GM06990 (cell line): ENCODE data around the gene SFRP2.

Source experiments
- DNase-seq: peaks from one replicate; pipeline ENCODE4 v3.0.0-alpha.2; 2011; ENCODE audit not compliant: insufficient read length; ENCODE audit errors: extremely low read depth
- H3K27me3 ChIP-seq: replicated peaks from 2 replicates; pipeline ENCODE4 v1.6.0; 2011; ENCODE audit warnings: low read length; ENCODE audit not compliant: control insufficient read depth, insufficient read depth
- H3K36me3 ChIP-seq: 2 replicates; pipeline ENCODE4 v1.5.1; 2011; ENCODE audit warnings: low read length; ENCODE audit not compliant: control insufficient read depth, insufficient read depth
- H3K4me3 ChIP-seq: replicated peaks from 2 replicates; pipeline ENCODE4 v1.5.1; 2011; ENCODE audit warnings: low read depth, mild to moderate bottlenecking, control low read depth, low read length
- TF ChIP-seq, protein P1 (sequence below): IDR thresholded peaks from 2 replicates; pipeline ENCODE4 v1.5.1; 2011; ENCODE audit warnings: low read length, control low read depth, mild to moderate bottlenecking, inconsistent platforms; ENCODE audit not compliant: insufficient read depth, poor library complexity, severe bottlenecking

SFRP2 gene

GRCh38 chr4:153817466-153817865 lies 28.6 kb upstream of the SFRP2 start:
- no peak overlapping the region for H3K4me3 ChIP-seq
- no peaks in the 10 kb centered on the region for H3K27me3 ChIP-seq
- DNase-seq, result no peak
- TF ChIP-seq, protein P1, sequence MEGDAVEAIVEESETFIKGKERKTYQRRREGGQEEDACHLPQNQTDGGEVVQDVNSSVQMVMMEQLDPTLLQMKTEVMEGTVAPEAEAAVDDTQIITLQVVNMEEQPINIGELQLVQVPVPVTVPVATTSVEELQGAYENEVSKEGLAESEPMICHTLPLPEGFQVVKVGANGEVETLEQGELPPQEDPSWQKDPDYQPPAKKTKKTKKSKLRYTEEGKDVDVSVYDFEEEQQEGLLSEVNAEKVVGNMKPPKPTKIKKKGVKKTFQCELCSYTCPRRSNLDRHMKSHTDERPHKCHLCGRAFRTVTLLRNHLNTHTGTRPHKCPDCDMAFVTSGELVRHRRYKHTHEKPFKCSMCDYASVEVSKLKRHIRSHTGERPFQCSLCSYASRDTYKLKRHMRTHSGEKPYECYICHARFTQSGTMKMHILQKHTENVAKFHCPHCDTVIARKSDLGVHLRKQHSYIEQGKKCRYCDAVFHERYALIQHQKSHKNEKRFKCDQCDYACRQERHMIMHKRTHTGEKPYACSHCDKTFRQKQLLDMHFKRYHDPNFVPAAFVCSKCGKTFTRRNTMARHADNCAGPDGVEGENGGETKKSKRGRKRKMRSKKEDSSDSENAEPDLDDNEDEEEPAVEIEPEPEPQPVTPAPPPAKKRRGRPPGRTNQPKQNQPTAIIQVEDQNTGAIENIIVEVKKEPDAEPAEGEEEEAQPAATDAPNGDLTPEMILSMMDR, result no peak
- H3K36me3 ChIP-seq, result no peaks in the 10 kb centered on the region

DNA sequence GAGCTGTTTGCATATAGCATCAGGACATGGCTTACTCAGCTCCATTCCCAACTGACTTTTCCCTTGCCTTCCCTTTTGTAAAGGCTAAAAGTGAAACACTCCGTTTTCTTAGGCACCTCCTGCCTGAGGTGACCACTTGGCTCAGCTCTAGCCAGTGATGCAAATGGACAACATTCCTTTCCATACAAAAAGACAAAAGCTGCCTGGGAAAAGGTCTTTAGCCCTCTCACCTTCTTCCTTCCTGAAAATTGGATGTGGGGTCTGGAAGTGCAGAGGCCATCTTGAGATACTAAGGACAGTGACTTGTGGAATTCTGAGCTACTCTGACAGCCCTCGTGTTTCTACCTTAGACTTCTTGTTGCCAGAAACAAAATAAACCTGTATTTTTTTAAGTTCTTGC lies 27.7 kb upstream of the SFRP2 start:
- TF ChIP-seq, protein P1, result no peak

DNA sequence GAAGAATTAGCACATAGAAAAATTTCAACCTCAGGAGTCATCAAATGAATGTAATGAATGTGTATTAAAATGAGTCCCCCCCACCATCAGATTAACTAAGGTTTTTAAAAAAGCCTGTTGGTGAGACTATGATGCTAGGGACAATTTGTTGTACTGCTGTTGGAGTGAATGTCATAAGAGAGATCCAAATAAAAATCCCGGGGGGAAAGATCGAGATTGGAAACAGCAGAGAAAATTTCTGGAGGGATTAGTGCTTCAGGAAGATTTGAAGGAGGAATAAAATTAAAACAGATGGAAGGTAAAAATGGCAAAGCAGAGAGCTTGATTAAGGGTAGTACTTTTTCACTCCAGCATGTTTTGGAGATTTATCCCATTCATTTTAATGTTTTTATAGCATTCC lies 25.9 kb upstream of the SFRP2 start:
- no peaks in the 10 kb centered on the region for H3K36me3 ChIP-seq
- no peak for DNase-seq
- no peak overlapping the region for H3K4me3 ChIP-seq
- TF ChIP-seq, protein P1, result no peak
- H3K27me3 ChIP-seq, result no peaks in the 10 kb centered on the region

More for the DNA sequence above, 27.7 kb upstream of the SFRP2 start:
- no peaks in the 10 kb centered on the region for H3K27me3 ChIP-seq
- no peak overlapping the region for H3K4me3 ChIP-seq
- H3K36me3 ChIP-seq, result no peaks in the 10 kb centered on the region
- no peak for DNase-seq

DNA sequence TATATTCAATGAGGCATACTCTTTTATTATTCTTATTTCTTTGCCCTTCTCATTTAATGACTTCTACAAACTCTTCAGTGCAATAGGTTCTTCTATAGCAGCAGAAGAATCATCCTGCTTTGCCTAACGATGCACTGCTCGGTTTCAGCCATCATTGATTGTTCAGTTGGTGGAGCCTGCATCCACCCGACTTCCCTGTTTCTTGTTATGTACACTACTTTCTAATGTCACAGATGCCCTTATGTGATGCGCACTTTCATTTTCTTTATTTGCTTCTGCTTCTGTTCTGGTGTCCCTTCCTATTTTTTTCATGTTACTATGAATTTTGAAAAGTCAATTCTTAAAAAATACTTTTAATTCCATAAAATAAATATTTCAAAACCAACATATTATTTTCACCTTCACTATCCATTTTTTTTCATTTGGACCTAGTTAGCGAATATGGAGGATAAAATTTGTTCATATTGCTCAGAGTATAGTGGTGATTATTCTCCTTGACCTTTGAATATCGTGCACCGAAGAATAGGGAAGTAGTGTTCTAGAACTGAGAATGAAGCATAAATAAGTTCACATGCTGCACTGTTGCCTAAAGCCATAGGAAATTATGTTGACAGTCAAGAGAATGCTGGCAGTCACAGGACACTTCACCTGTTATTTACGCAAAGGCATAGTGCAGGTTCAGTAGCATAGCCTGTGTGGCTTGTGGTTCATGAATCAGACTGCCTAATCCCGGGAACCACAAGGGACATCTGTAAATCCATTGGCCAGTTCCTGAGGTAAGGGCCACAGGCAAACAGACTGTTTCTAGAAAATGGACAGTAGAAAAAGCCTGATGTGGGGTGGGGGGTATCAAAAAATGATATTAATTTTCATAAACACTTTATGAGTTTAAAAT lies 21.3 kb upstream of the SFRP2 start:
- no peak overlapping the region for H3K4me3 ChIP-seq
- DNase-seq, result no peak
- H3K36me3 ChIP-seq, result no peaks in the 10 kb centered on the region
- TF ChIP-seq, protein P1, result no peak
- H3K27me3 ChIP-seq, result no peaks in the 10 kb centered on the region

GRCh38 chr4:153809307-153809706 lies 20.4 kb upstream of the SFRP2 start:
- Histone ChIP-seq H3K27me3 (no peaks in the 10 kb centered on the region), H3K36me3 (no peaks in the 10 kb centered on the region), H3K4me3 (no peak overlapping the region)
- DNase-seq, result no peak
- TF ChIP-seq, protein P1, result no peak
